GM21381 (cell line): Measurements from ENCODE around the gene MRPL42.
"Not testable (repeated sequence)": the region's sequence is repeated elsewhere in the genome, so short reads cannot be mapped to it uniquely, and the experiment has no call there.

Experiments used
- ATAC-seq: cut with Tn5 transposase; IDR thresholded peaks from one replicate; pipeline ENCODE4 v1.9.1; 2021; ENCODE audit warnings: mild to moderate bottlenecking, moderate library complexity; ENCODE audit not compliant: unreplicated experiment

Gene MRPL42

GRCh38 chr12:93540466-93540865 is 73.2 kb downstream of the MRPL42 start:
- no peak for ATAC-seq

- no peak for ATAC-seq
Observed at GRCh38 chr12:93541578-93542225, 74.4 kb downstream of the MRPL42 start.

- ATAC-seq, result no peak
Observed at GRCh38 chr12:93547778-93548177, 80.5 kb downstream of the MRPL42 start.

- no peak for ATAC-seq
Observed at GRCh38 chr12:93549174-93549573, 81.9 kb downstream of the MRPL42 start.

- ATAC-seq, result no peak
Observed at GRCh38 chr12:93550748-93551611, 83.7 kb downstream of the MRPL42 start.

GRCh38 chr12:93552427-93552826 is 85.1 kb downstream of the MRPL42 start:
- no peak for ATAC-seq

GRCh38 chr12:93557879-93558278 is 90.6 kb downstream of the MRPL42 start:
- ATAC-seq, result not testable (repeated sequence)

- not testable (repeated sequence) for ATAC-seq
Observed at GRCh38 chr12:93558685-93559084, 91.4 kb downstream of the MRPL42 start.

- ATAC-seq, result no peak
Observed at GRCh38 chr12:93563807-93564538, 96.7 kb downstream of the MRPL42 start.

- ATAC-seq, result no peak
Observed at GRCh38 chr12:93565760-93566159, 98.4 kb downstream of the MRPL42 start.
